ENCODE results near the gene FBXO11. TPM values are rescaled to one million over a fixed set of nuclear protein-coding genes. Genes with fewer than 3 reads are reported as not detected.
A peak's percentile ranks its signal among the peaks of the same experiment; 100 is the strongest.
"Not testable (repeated sequence)": the region's sequence is repeated elsewhere in the genome, so short reads cannot be mapped to it uniquely, and the experiment has no call there.

The FBXO11 gene
- total RNA-seq = 10 to 100 TPM; 37.1 to 45.1 (median 40.7) TPM

DNA sequence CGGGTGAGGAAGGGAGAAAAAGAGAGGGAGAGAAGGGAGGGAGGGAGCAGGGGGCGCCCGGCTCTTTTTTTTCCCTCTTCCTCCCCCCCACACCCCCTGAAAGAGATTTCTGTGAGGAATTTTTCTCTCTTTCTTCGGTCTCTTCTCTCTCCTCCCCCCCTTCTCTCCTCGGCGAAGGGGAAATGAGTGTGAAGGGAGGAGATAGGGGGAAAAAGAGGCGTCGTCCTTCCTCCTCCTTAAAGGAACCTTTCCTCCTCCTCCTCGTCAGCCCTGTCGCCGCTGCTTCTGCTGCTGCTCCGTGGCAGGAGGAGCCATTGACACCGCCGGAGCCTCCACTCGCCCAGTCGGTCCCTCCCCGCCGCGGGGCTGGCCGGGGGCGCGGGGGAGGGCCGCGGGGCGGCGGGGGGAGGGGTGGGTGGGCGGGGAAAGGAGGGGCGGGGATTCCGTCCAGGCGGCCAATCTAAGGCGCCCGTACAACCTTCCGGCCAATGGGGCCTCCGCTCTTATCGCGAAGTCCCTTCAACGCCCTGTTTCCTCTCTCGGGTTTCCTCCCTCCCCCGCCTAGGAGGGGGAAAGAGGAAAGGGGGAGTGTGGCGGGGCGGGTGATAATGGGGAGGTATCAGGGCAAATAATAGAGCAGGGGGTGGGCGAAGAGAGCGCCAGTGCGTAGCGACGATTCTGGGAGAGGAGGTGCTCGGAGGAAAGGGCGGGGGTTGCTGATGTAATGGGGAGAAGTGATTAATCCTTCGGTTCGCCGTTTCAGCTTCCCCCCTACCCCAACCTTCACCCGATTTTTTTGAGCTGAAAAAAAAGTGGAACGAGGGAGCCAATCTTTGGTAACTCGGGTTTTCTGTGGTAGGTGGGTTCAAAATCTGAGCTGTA, at the start of gene FBXO11:
Gene FBXO11 (minus strand): TSS at position 342 of the 882 bp plus-strand sequence. CDS start 778 bp downstream, outside the sequence.
- Mint-ChIP-seq H3K4me1 (ENCODE audit: low read depth) (peaks cover 39% of the 10 kb centered on the region), H3K27me3 (ENCODE audit: low read depth) (no peaks in the 10 kb centered on the region), H3K9me3 (no peaks in the 10 kb centered on the region), H3K4me3 (peak within 1 kb of the TSS; percentile 86), H3K36me3 (ENCODE audit: insufficient read depth) (peaks cover 1% of the 10 kb centered on the region)
- DNase-seq = peak; percentile 94
- ATAC-seq = peak; percentile 81 to 82

DNA sequence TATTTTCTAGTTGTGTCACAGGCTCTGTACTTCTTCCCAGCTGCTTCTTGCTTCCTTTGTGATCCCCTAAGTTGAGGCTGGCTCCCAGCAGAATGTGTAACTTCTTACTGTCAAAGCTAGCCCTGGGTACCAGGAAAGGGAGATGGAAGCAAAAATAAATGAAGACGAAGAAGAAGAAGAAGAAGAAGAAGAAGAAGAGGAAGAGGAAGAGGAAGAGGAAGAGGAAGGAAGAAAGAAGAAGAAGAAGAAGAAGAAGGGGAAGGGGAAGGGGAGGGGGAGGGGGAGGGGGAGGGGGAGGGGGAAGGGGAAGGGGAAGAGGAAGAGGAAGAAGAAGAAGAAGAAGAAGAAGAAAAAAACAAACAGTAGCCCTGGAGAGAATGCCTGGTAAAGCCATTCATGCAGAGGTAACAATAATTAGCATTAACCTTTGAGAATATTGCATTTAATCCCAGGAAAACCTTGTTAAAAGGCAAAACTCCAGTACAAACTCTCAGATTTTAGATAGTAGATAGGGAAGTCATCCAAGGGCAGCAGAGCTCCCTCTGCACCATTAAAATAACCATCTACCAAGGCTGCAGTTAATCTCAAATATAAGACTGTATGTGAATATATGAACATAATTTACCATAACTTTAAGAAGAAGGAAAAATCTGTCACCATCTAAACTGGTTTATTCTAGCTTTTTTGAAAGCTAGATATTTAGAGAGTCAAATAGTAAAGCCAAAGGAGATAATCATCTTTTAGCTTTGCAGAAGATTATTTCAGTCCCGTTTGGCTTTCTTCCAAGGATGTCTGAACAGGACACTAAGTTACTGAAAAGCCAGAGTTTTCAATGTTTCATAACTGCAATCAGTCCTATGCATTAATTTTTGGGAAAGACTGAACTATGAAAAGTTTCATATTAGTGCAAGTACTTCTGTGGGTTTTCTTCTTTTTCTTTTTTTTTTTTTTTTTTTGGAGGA, 44.3 kb upstream of the FBXO11 start:
- no peaks in the 10 kb centered on the region for H3K36me3 Mint-ChIP-seq (ENCODE audit: insufficient read depth)
- DNase-seq (no peak), ATAC-seq (no peak)
- H3K4me1 Mint-ChIP-seq (ENCODE audit: low read depth) = no peaks in the 10 kb centered on the region
- no peaks in the 10 kb centered on the region for H3K9me3 Mint-ChIP-seq
- H3K4me3 Mint-ChIP-seq = no peak overlapping the region
- peaks cover 5% of the 10 kb centered on the region for H3K27me3 Mint-ChIP-seq (ENCODE audit: low read depth)

DNA sequence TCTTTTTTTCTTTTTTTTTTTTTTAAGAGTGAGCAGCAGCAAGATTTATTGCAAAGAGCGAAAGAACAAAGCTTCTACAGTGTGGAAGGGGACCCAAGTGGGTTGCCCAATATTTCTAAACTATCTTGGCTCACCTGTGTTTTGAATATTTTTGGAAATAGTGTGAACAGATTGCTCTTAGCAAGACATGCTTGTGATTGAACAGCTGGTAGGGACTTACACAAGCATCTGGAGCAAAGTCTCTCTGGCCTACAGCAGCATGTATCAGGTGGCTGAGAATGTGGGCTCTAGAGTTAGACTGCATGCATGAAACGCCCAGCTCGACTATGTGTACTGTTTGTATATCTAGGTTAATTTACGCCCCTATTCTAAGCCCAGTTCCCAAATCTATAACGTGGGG, 40.3 kb upstream of the FBXO11 start:
- DNase-seq (no peak), ATAC-seq (no peak)
- no peaks in the 10 kb centered on the region for H3K36me3 Mint-ChIP-seq (ENCODE audit: insufficient read depth)
- no peaks in the 10 kb centered on the region for H3K4me1 Mint-ChIP-seq (ENCODE audit: low read depth)
- no peak overlapping the region for H3K4me3 Mint-ChIP-seq
- H3K27me3 Mint-ChIP-seq (ENCODE audit: low read depth) = peaks cover 7% of the 10 kb centered on the region
- H3K9me3 Mint-ChIP-seq = no peaks in the 10 kb centered on the region

DNA sequence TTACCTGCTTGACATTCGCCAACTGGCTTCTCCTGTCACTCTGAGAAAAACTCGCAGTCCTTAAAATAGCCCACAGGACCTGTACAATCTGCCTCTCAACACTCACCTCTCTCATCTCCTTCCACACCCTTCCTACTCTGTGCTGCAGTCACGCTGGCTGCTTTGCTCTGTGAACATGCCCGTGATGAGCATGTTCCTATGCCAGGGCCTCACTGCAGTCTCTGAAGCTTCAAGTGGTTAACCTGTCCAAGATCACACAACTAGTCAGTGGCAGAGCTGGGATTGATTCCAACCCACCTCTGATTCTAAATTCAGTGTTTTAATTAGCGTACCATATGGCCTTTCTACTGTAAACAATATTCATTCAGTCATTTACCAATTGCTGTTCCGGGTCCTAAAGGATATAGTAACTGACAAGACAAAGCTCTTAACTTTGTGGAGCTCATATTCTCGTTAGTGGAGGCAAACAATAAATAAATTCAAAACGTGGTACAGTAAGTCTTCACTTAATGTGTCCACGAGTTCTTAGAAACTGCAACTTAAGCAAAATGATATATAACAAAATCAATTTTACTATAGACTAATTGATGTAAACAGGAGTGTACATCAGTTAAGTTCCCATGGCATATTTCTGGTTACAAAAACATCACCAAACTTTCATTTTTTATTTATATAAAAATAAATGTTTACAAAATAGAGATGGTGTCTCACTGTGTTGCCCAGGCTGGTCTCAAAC, 38.9 kb upstream of the FBXO11 start:
- no peak for ATAC-seq
- H3K4me3 Mint-ChIP-seq = no peak overlapping the region
- peaks cover 3% of the 10 kb centered on the region for H3K27me3 Mint-ChIP-seq (ENCODE audit: low read depth)
- DNase-seq = no peak
- no peaks in the 10 kb centered on the region for H3K9me3 Mint-ChIP-seq
- no peaks in the 10 kb centered on the region for H3K4me1 Mint-ChIP-seq (ENCODE audit: low read depth)
- no peaks in the 10 kb centered on the region for H3K36me3 Mint-ChIP-seq (ENCODE audit: insufficient read depth)

DNA sequence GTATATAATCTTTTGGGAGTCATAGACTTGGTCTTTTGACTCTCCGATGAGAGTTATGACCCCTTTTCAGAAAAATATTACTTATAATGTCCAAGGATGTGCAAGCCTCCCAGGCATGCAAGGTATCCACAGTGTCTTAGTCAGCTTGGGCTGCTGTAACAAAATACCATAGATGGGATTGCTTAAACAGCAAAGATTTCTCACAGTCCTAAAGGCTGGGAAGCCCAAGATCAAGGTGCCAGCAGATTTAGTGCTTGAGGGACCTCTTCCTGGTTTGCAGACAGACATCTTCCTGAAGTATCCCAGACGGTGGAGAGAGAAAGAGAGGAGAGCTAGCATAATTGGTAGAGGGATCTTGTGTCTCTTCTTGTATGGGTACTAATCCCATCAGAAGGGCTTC, 35.6 kb upstream of the FBXO11 start:
- Mint-ChIP-seq H3K27me3 (ENCODE audit: low read depth) (peaks cover 8% of the 10 kb centered on the region), H3K9me3 (no peaks in the 10 kb centered on the region), H3K4me1 (ENCODE audit: low read depth) (no peaks in the 10 kb centered on the region), H3K4me3 (no peak overlapping the region), H3K36me3 (ENCODE audit: insufficient read depth) (no peaks in the 10 kb centered on the region)
- DNase-seq (no peak), ATAC-seq (no peak)

DNA sequence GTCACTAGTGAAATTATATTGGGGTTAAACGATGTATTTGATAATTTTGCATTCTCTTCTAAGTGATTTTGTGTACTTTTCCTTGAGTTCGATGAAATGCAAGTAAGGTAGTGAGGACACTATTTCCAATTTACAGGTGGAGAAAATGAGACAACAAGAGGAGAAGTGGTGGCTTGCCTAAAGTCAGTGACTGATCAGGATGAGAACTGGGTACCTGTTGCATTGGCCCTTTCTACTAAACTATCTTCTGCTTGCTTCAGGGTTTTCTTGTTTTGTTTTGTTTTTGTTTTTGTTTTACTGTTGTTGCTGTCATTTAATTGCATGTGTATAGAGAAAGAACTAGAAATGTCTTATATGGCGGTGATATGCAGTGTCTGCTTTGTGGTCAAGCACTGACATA, 31.4 kb upstream of the FBXO11 start:
- H3K9me3 Mint-ChIP-seq = no peaks in the 10 kb centered on the region
- H3K4me3 Mint-ChIP-seq = no peak overlapping the region
- peaks cover 10% of the 10 kb centered on the region for H3K27me3 Mint-ChIP-seq (ENCODE audit: low read depth)
- ATAC-seq (no peak), DNase-seq (no peak)
- H3K36me3 Mint-ChIP-seq (ENCODE audit: insufficient read depth) = no peaks in the 10 kb centered on the region
- H3K4me1 Mint-ChIP-seq (ENCODE audit: low read depth) = no peaks in the 10 kb centered on the region

DNA sequence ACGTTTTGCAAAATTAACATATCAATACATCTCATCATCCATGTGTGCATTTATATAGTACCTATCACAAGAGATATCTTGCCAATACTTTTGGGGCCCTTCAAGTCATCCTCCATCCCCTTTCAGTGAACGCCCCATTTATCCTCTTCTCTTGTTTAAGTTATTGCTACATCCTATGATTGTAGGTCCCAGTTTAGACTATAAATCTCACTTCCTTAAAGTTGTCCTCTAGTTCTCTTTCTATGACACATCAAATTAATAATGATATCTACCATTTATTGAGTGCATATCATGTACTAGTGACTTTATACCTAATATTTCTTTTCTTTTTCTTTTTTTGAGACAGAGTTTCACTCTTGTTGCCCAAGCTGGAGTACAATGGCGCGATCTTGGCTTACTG, 28.8 kb upstream of the FBXO11 start:
- Mint-ChIP-seq H3K27me3 (ENCODE audit: low read depth) (peaks cover 7% of the 10 kb centered on the region), H3K4me1 (ENCODE audit: low read depth) (no peaks in the 10 kb centered on the region), H3K4me3 (no peak overlapping the region), H3K36me3 (ENCODE audit: insufficient read depth) (peaks cover 2% of the 10 kb centered on the region), H3K9me3 (no peaks in the 10 kb centered on the region)
- no peak for DNase-seq
- ATAC-seq = no peak

DNA sequence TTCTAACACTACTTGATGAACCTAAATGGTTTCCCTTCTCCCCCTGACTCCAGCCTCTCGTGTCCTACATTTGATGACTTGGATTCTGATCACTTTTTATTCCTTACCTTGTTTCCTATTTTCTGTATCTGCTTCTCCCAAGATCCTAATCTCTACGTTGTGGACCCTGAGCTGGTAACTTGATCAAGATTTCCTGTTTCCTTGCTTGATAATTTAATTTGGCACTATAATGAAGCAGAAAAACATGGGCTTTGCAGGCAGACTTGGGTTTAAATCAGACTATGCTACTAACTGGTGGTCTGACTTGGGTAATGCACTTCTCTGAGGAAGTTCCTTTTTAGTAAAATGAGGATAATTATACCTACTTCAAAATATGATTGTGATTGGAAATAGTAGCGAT, 11.7 kb upstream of the FBXO11 start:
- DNase-seq (no peak), ATAC-seq (no peak)
- Mint-ChIP-seq H3K9me3 (no peaks in the 10 kb centered on the region), H3K4me3 (no peak overlapping the region), H3K4me1 (ENCODE audit: low read depth) (peaks cover 9% of the 10 kb centered on the region), H3K36me3 (ENCODE audit: insufficient read depth) (peaks cover 4% of the 10 kb centered on the region), H3K27me3 (ENCODE audit: low read depth) (no peaks in the 10 kb centered on the region)

DNA sequence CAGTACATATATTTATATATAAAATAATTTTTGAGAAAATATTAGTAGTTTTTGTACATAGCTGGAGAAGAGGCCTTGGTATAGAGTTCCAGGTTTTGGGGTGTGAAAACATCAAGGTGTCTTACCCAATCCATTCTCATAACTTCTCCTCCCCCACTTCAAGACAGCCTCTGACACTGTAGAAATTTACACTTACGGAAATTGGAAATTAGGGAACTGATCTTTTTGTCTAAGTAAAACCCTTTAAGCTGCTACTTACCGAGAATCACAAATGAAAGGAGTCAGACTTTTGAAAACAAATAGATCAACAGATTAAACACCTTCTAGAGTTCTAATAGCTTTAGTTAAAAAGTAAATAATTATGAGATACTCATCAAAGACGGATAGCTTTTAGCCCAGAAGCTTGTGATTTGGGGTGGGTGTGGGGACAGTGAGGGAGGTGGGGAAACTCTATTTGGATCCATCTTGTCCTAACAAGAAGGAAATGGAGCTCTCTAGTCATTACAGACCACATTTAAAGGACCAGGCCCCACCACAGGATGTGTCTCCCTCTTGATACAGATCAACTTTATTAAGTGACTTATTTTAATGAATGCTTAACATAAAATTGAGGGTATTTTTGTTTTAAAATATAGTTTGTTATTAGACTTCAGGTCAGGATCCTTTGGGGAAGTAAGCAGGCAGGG, 11.1 kb upstream of the FBXO11 start:
- Mint-ChIP-seq H3K36me3 (ENCODE audit: insufficient read depth) (peaks cover 4% of the 10 kb centered on the region), H3K4me3 (no peak overlapping the region), H3K4me1 (ENCODE audit: low read depth) (peaks cover 9% of the 10 kb centered on the region), H3K9me3 (no peaks in the 10 kb centered on the region), H3K27me3 (ENCODE audit: low read depth) (no peaks in the 10 kb centered on the region)
- ATAC-seq (no peak), DNase-seq (no peak)

DNA sequence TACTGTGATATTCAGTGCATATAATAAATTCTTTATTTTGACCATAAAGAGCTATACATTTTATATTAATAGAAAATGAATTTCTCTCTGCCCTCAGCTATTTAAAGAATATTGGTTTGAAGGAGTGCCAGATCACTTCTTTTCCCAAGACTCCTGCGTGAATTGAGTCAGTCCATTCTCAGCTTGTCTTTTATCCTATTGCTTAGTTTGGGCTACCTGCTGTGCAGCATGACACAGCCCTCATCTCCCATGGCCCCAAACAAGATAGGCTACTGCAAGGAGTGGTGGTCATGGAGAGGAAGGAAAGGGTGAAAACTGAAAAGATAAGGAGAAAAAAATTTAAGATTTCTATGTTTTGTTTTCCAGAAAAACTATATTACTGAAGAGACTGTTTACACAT, 10.1 kb upstream of the FBXO11 start:
- ATAC-seq (no peak), DNase-seq (no peak)
- Mint-ChIP-seq H3K4me3 (no peak overlapping the region), H3K4me1 (ENCODE audit: low read depth) (peaks cover 9% of the 10 kb centered on the region), H3K27me3 (ENCODE audit: low read depth) (no peaks in the 10 kb centered on the region), H3K36me3 (ENCODE audit: insufficient read depth) (peaks cover 4% of the 10 kb centered on the region), H3K9me3 (no peaks in the 10 kb centered on the region)

DNA sequence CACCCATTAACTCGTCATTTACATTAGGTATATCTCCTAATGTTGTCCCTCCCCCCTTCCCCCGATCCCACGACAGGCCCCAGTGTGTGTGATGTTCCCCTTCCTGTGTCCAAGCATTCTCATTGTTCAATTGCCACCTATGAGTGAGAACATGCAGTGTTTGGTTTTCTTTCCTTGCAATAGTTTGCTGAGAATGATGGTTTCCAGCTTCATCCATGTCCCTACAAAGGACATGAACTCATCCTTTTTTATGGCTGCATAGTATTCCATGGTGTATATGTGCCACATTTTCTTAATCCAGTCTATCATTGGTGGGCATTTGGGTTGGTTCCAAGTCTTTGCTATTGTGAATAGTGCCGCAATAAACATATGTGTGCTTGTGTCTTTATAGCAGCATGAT, 4.4 kb upstream of the FBXO11 start:
- DNase-seq; H3K36me3 Mint-ChIP-seq (ENCODE audit: insufficient read depth); H3K9me3 Mint-ChIP-seq; H3K27me3 Mint-ChIP-seq (ENCODE audit: low read depth); ATAC-seq; H3K4me3 Mint-ChIP-seq: not testable (repeated sequence)
- peaks cover 14% of the 10 kb centered on the region for H3K4me1 Mint-ChIP-seq (ENCODE audit: low read depth)

DNA sequence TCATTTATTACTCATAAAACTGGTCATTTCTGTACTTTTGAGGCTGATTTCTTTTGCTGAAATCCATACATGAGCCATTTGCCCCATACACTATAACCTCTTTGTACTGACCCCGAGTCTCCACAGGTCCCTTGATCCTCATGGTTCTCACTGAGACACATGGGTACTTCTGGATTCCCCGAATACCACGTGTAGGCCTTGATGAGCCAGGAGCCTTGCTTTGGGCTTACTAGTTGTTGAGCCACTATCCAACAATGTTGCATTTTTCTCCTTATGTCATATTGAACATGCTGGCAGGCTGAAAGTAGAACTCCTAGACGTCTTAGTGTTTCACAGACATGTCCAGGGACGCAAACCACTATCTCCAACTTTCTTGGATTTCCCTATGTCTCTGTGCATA, 2.4 kb upstream of the FBXO11 start:
- H3K4me1 Mint-ChIP-seq (ENCODE audit: low read depth) = peaks cover 18% of the 10 kb centered on the region
- H3K27me3 Mint-ChIP-seq (ENCODE audit: low read depth) = no peaks in the 10 kb centered on the region
- no peak overlapping the region for H3K4me3 Mint-ChIP-seq
- H3K9me3 Mint-ChIP-seq = no peaks in the 10 kb centered on the region
- ATAC-seq (no peak), DNase-seq (no peak)
- no peaks in the 10 kb centered on the region for H3K36me3 Mint-ChIP-seq (ENCODE audit: insufficient read depth)

DNA sequence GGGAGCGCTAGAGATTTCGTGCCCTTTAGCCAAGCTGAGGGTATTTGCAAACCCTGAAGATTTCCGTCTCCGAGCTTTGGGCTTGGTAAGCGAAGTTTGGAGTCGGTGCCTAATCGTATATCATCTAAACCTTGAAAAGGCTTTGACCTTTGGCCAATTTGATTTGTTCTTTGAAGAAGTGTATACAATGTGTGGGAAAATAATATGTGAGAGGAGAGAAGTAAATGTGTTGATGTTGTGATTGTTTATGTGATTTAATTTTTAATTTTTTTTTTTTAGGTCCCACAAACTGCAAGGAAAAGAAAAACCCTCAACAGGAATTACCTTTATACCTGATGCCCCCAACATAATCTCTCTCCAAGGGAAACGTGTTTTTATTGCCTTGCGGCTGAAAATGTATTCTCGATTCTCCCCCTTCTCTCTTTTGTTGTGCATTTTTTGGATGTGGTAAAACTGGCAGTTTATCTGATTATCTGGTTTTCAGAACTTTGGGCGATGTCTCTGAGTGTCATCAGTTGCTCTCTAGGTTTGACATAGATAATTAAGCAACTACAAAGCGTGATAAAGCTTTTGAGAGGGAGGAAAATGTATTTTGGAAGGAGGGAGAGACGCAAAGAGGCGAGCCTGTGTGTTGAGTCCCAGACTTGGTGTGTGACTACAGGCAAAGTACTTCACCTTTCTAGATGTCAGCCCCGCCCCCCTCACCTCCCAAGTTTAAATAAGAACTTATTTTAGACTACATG, 912 bp upstream of the FBXO11 start:
- peak overlapping the region; percentile 86 for H3K4me3 Mint-ChIP-seq
- no peaks in the 10 kb centered on the region for H3K27me3 Mint-ChIP-seq (ENCODE audit: low read depth)
- peaks cover 1% of the 10 kb centered on the region for H3K36me3 Mint-ChIP-seq (ENCODE audit: insufficient read depth)
- no peak for ATAC-seq
- DNase-seq = peak; percentile 25
- H3K4me1 Mint-ChIP-seq (ENCODE audit: low read depth) = peaks cover 32% of the 10 kb centered on the region
- H3K9me3 Mint-ChIP-seq = no peaks in the 10 kb centered on the region

Data from activated T-cell treated with anti-CD3 and anti-CD28 coated beads, Interleukin-2, amount 50 U/mL, for 4 hours (primary cell).